GM19463 (cell line): ENCODE results near the gene AP1G1.
A peak's percentile ranks its signal among the peaks of the same experiment; 100 is the strongest.
"Not testable (repeated sequence)": the region's sequence is repeated elsewhere in the genome, so short reads cannot be mapped to it uniquely, and the experiment has no call there.

Experiments used
- ATAC-seq: cut with Tn5 transposase; IDR thresholded peaks from one replicate; pipeline ENCODE4 v1.9.1; 2021; ENCODE audit warnings: mild to moderate bottlenecking, moderate library complexity; ENCODE audit not compliant: unreplicated experiment

Gene AP1G1

DNA sequence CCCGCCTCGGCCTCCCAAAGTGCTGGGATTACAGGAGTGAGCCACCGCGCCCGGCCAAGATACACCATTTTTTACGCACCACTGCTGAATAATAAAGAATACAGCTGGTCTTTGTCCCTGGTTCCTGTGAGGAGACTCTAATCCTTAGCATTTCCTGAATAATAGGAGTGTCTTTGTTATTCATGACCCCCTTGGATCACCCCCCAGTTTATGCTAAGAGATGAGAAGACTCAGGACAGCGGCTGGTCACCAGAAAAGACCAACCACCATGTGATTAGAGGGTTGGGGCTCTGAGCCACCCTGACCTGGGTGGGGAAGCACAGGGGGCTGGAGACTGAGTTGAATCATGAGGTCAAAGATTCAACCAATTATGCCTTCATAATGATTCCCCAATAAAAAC, 101.4 kb downstream of the AP1G1 start:
- ATAC-seq = no peak

DNA sequence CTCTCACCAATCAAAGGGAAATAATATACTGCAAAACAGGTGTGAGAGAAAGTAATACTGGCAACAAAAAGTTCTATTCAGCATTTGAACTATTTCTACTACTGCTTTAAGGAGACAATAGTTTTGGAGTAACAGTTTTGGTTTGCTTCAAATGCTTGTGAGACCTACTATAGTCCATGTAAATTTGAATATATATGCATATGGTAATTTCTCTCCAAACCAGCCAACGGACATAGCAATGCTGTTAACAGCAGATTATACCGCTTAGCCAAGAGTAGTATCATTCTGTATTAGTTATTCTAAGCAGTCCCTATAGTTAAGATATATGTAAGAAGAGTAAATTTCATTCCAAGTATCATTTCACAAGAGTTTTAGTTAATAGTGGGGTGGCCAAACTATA, 102.6 kb downstream of the AP1G1 start:
- no peak for ATAC-seq

DNA sequence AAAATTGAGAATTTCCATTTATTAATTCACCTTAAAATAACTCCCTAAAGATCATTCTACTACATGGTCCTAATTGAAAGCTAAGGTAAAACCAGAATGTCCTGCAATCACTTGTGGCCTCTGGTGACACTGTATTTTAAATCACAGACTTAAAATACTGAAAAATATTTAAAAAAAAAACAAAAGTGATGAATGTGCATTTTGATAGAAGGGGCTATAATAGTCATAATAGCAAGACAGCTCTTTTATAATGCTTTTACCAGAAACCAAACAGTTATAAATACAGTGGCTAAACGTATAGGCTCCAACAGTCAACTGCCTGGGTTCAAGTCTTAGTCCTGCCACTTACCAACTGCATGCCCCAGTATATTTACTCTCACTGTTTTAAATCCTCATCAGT, 105.3 kb downstream of the AP1G1 start:
- ATAC-seq = no peak

DNA sequence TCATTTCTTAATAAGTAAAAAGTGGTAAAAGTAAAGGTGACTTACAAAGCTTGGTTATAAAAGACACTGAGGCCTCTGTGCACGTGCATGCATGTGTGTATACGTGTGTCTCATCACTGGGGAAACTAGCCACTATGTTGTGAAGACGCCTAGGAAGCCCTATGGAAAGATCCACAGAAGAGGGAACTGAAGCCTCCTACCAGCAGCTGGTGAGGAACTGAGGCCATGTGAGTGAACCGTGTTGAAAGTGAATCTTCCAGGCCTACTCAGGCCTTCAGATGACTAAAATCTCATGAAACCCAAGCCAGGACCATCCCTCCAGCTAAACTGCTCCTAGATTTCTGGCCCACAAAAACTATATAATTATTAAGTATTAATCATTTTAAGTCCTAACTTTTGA, 107.8 kb downstream of the AP1G1 start:
- ATAC-seq = no peak

DNA sequence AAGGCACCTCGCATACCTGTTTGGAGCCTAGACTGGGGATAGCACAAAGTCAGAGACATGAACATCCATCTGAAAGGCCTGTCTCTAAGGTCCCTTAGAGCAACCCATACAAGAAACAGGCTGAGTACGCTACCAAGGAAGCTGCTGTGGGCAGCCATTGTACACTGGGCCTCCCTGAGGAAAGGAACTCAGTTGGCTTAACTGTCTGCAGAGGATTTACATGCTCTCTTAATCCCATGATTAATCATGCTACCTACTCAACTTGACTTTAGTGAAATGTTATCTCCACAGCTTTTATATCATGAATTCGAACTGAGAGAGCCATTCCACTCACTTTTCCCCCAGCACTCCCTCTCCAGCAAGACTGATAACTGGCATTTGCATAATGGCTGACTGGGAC, 110.1 kb downstream of the AP1G1 start:
- ATAC-seq = no peak

DNA sequence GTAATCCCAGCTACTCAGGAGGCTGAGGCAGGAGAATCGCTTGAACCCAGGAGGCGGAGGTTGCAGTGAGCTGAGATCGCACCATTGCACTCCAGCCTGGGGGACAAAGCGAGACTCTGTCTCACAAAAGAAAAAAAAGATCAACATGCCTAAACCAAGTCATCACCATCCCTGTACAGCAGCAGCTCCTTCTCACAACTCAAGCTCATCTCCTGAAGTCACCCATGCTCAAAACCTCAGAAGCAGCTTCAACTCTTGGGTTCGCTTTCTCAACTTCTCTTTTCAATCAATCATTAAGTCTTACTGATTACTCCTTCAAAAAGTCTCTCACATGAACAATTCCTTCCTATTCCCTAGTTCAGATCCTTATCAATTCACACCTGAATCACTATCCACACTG, 115.5 kb downstream of the AP1G1 start:
- peak; percentile 54 for ATAC-seq

DNA sequence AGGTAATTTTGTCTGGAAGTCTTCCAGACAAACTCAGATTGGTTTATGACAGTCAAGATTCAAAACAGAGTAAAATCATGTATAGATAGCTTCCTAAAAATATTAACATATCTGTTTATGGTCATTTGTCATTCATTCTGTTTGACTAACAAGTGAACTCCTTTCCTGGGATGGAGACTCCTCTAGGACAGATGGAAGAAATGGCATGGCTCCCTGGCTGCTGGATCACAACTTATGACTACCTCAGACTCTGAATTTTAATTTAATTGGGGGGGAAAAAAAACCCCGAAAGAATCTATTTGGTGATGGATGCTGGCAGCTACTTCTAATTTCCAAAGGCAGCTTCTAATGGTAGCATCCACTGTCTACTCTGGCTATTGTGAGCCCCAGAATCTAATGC, 118.7 kb downstream of the AP1G1 start:
- no peak for ATAC-seq

DNA sequence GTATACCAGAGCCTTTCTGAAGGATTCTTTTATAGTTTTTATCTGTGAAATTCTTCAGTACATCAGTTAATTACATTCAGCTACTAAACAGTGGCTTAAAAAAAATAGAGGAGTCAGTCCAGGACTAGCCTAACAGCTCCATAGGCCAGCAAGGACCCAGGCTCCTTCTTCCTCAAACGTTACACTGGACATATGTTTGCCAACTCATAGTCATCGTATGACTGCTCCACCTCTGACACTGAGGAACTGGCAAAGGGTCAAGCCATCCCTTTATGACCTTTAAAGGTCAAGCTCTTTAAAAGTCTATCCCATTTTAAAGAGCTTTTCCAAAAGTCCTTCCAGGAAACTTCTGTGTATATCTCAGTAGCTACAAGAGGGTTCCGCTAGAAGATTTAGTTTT, 120.8 kb downstream of the AP1G1 start:
- ATAC-seq = no peak

DNA sequence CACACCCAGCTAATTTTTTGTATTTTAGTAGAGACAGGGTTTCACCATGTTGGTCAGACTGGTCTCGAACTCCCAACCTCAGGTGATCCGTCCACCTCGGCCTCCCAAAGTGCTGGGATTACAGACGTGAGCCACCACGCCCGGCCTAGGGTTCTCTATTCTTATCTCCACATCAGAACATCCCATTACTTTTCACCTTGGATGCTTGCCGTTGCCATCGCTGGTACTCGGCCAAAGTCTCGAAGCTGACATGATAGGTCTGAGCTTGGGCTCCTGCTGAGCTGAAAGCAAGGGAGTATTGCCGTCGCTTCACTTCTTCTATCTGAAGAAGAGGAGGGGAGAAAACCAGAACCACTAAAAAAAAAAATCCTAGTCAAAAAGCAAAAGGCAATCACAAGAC, 124.4 kb downstream of the AP1G1 start:
- not testable (repeated sequence) for ATAC-seq

DNA sequence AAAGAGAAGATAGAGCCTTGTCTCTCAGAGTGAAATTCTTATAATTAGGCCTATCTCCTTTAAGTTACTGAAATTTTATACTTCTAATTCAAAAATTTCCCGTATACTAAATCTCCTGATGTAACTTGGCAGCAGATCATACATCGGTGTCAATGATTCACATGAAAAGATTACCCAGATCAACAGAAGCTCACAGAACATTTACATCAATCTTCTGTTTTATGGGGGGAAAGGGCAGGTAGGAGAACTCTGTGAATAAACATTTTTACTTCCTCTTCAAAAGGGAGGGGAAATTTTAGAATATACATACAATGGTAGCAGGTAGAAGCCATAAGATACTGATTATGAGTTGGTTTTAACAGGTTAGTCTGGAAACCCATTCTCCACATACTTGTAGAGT, 127.3 kb downstream of the AP1G1 start:
- no peak for ATAC-seq
